NCI-H524 (cell line): ENCODE measurements around the gene NFIA.

Experiments used
- DNase-seq, 2 experiments: peaks; one replicate each; lab custom pipeline; 2025; lab: John Stamatoyannopoulos, UW

Gene NFIA

GRCh38 chr1:61432616-61433388 is 350.4 kb downstream of the NFIA start:
- DNase-seq: no peak

DNA sequence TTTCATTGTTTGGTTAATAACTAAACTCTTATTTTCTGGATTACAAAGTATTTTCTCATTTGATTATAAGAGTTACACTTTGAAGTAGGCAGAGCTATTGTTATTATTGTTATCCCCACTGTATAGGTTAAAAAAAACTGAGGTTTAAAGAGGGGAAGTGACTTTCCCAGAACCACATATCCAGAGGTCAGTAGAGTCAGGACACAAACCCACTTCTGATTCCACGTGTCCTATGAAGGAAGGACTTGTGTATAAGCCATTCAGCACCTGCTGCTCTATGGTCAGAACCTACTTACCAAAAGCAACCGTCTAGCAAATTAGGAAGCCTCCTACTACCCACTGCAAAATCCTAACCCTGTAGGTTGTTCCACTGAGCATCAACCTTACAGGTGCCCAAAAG is 351.3 kb downstream of the NFIA start:
- no peak for DNase-seq

DNA sequence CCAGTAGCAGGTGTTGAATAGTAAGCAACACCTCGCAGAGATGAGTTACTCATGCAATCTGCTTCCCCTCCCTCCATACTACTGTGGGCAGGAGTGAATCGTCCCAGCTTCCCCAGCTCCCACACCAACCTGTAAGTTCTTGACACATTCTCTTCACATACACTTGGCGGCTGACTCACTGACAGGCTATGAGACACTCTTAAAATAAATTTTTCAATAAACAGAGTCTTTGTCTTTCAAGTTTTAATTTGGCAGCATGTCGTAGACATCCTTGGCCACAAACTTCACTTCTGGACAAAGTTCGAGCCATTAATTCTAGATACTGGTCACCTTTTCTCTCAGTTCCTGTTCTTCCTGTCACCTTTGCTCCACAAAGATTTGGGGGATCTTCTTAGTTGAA is 351.9 kb downstream of the NFIA start:
- DNase-seq: no peak

DNA sequence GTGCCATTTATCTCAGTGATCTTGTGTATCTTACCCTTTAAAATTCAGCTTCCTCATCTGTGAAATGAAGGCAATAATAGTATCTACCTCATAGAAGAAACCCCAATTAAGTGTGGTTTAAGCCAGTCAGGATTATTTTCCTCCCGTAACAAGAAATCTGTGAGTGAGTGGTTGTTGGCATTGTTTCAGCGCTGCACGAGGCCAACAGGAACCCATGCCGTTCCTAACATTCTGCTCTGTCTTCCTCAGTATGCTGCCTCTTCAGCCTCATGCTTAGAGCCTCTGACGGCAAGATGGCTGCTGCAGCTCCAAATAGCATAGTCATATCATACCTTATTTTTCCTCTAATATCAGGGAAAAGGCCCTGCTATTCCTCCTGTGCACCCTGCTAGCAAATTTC is 352.9 kb downstream of the NFIA start:
- no peak for DNase-seq

DNA sequence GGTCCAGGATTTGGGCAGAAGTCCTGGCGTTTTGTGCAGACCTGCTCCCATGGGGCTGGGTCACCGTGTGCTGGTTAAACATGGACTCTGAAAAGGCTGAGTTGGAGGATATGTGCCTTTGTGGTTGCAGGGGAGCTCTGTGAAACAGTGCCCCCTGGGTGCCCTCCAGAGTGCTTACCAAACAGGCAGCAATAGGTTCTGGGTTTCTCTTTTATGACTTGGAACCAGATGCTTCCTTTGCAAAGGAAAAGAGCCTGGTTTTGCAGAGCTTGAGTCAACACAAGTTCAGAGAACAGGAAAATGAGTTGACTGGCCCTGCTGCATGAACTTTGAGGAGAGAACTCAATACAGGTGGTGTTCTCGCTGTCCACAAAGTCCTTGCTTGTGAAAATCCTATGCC is 353.7 kb downstream of the NFIA start:
- peak in 1 of 2 experiments; percentile 26 for DNase-seq

- no peak for DNase-seq
Observed at GRCh38 chr1:61436491-61437120, 354.2 kb downstream of the NFIA start.

DNA sequence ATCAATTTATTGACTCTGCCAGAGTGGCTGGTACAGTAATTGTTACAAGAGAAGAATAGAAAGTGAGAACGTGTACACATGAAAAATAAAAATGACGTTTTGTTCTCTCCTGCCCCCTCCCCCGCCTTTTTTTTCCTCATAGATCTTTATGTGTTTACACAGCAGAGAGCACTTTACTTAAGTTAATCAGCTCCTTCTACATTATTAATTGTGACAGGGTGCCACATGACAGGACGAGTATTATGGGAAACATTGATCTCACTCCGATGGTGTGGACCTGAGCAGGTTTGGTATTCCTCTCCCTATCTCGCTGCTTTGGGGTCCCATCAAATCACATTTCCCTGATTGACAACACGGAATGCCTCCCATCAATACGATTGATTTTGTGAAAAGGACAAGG is 356.9 kb downstream of the NFIA start:
- DNase-seq: no peak

GRCh38 chr1:61441723-61442262 is 359.4 kb downstream of the NFIA start:
- no peak for DNase-seq

GRCh38 chr1:61442544-61442943 is 360.2 kb downstream of the NFIA start:
- no peak for DNase-seq

DNA sequence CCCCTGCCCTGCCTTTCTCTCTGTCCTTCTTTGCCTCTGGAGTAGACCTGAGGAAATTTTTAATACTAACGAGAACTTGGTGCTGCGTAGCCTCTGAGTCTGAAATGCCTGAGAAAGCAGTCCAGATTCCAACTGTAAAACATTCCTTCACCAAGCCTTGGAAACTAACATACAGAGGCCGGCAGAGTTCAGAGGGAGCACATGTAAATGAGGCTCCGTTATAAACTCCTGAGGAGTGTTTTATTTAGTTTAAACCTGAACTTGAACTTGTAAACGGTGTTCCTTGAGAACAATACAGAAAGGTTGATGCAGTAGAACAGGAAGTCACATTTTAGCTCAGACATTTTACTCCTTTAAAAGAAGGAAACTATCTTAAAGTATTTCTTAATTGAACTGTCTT is 361.9 kb downstream of the NFIA start:
- no peak for DNase-seq

DNA sequence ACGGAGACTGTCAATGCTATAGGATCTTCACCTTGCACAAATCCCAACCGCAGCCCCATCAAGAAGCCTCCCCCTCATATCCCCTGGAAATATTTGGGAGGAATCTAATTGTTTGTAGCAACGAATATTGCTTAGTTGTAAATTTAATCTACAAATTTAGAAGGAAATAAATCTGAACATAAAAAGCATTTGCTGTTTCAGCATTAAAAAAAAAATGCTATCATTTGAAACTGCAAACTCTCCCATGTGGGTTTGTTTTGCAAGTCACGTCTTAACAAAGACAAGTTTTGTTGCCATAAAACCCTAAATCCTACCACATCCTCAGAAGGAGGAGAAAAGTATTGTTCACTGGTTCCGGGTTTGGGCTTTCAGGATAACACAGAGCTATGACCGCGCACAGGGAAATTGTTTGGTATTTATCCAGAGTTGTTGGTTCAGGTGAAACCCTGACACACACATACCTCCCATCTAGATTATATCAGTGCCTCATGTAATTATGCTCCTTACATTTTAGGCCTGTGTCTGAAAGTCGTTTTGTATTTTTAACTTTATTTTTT is 363.0 kb downstream of the NFIA start:
- no peak for DNase-seq

DNA sequence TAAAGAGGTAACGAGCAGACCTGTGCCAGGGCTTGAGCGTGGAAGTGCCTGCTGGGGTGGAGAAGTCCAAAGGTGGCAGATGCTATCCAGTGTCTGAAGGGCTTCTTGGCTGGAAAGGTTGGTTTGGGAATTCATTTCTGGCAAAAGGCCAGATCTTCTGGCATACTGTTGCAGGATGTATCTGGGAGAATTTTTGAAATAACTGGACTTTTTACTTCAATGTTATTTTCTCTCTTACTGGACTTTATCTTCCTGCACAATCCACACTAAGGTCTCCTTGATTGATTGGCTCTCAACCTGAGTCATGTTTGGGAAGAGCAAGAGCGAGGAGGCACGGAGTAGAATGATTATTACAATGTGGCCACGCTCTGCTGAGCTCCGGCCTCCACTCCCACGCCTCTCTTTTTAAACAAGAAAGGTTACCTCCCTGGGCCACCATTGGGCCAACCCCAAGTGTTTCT is 364.2 kb downstream of the NFIA start:
- DNase-seq: peak in 1 of 2 experiments; percentile 54

DNA sequence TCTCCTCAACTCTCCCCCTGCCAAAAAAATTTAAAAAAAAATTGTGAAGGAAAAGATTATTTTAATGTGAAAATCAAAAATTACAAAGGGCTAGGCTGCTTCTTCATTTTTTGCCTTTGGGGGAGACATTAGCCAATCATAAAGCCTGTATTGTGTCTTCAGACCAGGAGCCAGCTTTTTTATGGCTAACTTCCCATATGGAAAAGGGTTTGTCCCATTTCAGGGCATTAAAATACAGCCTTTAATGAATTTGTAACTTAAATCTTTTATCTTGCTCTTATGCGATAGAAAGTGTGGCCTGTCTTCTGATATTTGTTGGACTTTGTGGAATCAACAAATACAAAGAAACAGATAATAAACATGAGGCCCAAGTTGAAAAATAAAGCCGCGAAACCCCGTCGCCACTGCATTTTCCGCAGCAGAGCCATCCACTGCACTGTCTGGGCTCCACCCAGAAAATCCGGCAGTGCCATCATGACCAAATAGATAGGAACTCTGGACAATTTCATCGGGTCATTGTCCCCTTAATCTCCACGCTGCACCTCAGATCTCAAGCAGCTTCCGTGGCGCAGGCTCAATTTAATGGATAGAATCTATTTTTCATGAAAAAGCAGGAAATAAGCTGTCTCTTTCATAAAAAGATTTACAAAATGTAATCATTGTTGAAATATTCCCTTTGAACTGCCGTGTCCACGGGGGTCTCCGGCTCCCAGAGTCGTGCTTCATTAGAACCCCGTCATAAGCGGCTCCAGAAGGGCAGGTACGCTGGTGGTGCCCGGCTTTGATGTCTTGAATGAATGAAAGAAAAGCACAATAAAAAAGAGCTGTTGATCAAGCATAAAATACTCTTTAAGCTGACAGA is 365.0 kb downstream of the NFIA start:
- DNase-seq: no peak

- DNase-seq: no peak
Observed at GRCh38 chr1:61447968-61448430, 365.6 kb downstream of the NFIA start.

GRCh38 chr1:61448914-61449313 is 366.6 kb downstream of the NFIA start:
- DNase-seq: no peak

DNA sequence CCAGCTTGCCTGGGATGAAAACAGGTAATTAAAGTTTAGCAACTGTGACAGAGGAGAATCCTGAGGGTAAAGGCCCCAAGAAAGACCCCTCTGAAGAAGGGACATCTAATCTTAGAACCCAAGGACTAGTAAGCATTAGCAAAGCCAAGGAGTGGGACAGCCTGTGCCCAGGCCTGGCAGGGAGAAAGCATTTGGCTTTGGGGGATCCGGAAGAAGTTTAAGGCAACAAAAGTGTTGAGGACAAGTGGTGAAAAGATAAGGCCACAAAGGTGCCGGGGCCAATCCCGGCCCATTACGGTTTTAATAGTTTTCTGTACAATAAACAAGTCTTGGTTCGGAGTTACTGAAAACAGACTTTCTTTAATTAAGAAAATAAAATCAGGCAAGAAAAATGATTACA is 367.0 kb downstream of the NFIA start:
- DNase-seq: no peak

- no peak for DNase-seq
Observed at GRCh38 chr1:61450454-61450853, 368.1 kb downstream of the NFIA start.

- no peak for DNase-seq
Observed at GRCh38 chr1:61450872-61451571, 368.7 kb downstream of the NFIA start.

DNA sequence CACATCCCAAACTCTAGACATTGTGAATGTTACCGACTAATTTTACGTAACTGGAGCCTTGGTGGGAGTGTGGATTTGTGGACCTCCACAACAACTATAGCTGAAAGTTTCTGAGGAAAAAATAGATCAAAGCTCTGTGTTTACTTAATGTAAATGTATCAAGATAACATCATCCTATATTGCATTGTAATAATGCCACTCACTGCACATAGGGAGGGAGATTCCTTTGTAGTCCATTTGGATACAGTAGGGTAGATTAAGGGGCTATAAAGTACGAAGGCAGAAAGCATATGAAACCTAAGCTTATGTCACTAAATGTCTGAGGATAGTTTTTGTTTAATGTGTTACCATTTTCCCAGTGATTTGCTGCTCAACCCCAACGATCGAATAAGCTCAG is 369.2 kb downstream of the NFIA start:
- DNase-seq: no peak

- no peak for DNase-seq
Observed at GRCh38 chr1:61452176-61453035, 370.0 kb downstream of the NFIA start.
